Measurements from ENCODE around the gene RPS2. TPM values are rescaled to one million over a fixed set of nuclear protein-coding genes. Genes with fewer than 3 reads are reported as not detected.
A peak's percentile ranks its signal among the peaks of the same experiment; 100 is the strongest.

Gene RPS2
- total RNA-seq, 1 donor from 2014 or later: 5,082 TPM

DNA sequence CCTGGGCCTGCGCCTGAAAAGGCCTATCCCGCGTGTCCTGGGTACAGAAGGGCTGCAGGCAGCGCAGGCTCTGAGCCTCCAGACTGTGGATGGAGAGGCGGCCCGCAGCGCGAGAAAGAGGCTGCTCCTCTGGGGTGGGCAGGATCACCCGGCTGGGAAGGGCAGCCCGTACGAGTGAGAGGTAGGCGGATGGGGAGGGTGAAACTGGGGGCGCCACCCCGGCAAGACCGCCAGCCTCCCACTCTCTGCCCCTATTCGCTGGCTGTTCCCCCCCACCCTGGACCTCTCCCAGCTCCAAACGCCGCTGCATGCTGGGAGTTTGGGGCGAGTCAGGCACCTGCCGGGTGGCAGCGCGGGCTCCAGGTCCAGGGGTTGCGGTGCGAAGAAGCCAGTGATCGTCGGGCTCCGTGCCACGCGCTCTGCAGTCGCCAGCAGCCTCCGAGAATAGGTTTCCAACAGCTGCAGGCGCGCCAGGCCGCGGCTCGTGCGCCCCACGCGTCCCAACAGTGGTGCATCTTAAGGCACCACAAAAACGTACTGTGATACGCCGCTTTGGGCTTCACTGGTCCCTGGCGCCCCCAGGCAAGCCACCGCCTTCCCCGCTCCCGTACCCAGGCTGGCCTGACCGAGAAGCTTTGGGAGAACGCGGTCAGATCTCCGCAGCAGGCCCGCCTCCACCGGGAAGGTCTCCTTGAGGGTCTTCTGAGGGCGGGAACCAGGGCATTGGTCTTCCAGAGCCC, 15.6 kb upstream of the RPS2 start:
- FAIRE-seq (no peak), DNase-seq (ENCODE audit: low read depth) (no peak)
- peaks cover 5% of the 10 kb centered on the region for H3K27me3 ChIP-seq (ENCODE audit: control insufficient read depth, insufficient read depth, low read length)
- H3K4me3 ChIP-seq (ENCODE audit: low read depth, low read length): peak overlapping the region; percentile 50
- peaks cover 14% of the 10 kb centered on the region for H3K36me3 ChIP-seq (ENCODE audit: control insufficient read depth, insufficient read depth, low read length)
- TF ChIP-seq, protein P1, sequence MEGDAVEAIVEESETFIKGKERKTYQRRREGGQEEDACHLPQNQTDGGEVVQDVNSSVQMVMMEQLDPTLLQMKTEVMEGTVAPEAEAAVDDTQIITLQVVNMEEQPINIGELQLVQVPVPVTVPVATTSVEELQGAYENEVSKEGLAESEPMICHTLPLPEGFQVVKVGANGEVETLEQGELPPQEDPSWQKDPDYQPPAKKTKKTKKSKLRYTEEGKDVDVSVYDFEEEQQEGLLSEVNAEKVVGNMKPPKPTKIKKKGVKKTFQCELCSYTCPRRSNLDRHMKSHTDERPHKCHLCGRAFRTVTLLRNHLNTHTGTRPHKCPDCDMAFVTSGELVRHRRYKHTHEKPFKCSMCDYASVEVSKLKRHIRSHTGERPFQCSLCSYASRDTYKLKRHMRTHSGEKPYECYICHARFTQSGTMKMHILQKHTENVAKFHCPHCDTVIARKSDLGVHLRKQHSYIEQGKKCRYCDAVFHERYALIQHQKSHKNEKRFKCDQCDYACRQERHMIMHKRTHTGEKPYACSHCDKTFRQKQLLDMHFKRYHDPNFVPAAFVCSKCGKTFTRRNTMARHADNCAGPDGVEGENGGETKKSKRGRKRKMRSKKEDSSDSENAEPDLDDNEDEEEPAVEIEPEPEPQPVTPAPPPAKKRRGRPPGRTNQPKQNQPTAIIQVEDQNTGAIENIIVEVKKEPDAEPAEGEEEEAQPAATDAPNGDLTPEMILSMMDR (IDR thresholded peaks at IDR 0.05; ENCODE audit: insufficient read depth, low read length, severe bottlenecking): no peak

DNA sequence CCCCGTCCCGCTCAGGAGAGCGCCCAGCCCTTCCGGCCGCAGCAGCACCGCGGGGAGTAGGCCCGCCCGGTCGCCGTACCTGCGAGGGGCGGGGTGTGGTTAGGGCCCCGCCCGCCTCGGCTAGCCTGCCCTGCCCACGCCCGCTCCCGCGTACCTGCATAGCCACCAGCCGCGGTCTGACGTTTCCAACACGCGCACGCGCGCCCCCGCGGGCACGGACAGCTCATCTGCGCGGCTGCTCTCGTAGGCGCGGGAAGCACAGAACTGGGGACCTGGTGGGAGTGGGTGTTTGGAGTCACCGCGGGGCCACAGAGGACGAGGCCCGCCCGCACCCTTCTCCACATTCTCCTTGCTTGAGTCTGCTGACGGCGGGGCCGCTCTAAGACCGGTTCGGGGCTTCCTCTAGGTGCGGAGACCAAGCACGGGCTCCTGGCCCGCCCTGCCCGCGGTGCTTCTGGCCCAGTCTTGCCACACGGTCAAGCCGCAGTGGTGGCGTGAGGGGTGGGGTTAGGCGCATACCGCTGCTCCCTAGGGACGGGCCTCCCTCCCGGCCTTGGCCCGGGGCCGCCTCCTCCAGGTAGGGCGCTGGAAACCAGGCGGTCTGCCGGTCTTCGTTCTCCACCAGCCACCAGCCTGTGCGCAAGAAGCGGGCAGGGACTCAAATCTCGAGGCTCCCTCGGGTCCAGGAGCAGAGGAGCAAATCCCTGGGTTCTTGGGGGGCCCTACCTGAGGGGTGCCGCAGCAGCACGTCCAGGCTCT, 14.8 kb upstream of the RPS2 start:
- no peak for FAIRE-seq
- H3K27me3 ChIP-seq (ENCODE audit: control insufficient read depth, insufficient read depth, low read length): peaks cover 5% of the 10 kb centered on the region
- peak; percentile 85 for DNase-seq (ENCODE audit: low read depth)
- TF ChIP-seq, protein P1 (IDR thresholded peaks at IDR 0.05; ENCODE audit: insufficient read depth, low read length, severe bottlenecking): no peak
- peaks cover 20% of the 10 kb centered on the region for H3K36me3 ChIP-seq (ENCODE audit: control insufficient read depth, insufficient read depth, low read length)
- peak overlapping the region; percentile 50 for H3K4me3 ChIP-seq (ENCODE audit: low read depth, low read length)

DNA sequence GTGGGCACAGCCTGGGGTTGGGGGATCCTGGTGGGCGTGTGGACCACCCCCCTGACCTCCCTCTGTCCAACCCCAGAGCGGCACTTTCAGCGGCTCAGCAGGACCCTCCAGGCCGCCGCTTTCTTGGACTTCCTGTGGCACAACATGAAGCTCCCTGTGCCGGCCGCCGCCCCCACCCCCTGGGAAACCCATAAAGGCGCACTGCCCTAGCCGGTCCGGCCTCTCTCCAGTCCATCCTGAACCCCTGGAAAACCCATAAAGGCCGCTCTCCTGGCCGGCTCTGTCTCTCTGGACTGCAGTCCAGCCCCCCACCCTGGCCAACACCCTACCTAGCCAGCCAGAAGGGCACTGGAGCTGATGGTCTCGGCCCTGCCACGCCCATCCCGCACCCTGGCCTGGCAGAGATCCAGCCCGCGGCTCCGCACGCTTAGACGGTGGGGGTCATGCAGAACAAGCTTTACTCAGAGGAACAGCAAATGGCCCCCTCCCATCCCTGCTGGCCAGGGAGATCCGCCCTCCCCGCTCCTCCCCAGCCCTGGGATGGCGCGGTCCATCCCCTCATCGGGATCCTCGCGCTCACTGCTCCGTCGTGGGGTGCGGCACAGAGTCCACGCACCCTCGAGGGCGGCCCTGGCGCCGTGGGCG, 14.0 kb upstream of the RPS2 start:
- H3K27me3 ChIP-seq (ENCODE audit: control insufficient read depth, insufficient read depth, low read length): peaks cover 5% of the 10 kb centered on the region
- DNase-seq (ENCODE audit: low read depth) (no peak), FAIRE-seq (no peak)
- H3K4me3 ChIP-seq (ENCODE audit: low read depth, low read length): peak overlapping the region; percentile 50
- H3K36me3 ChIP-seq (ENCODE audit: control insufficient read depth, insufficient read depth, low read length): peaks cover 24% of the 10 kb centered on the region
- TF ChIP-seq, protein P1 (IDR thresholded peaks at IDR 0.05; ENCODE audit: insufficient read depth, low read length, severe bottlenecking): no peak

DNA sequence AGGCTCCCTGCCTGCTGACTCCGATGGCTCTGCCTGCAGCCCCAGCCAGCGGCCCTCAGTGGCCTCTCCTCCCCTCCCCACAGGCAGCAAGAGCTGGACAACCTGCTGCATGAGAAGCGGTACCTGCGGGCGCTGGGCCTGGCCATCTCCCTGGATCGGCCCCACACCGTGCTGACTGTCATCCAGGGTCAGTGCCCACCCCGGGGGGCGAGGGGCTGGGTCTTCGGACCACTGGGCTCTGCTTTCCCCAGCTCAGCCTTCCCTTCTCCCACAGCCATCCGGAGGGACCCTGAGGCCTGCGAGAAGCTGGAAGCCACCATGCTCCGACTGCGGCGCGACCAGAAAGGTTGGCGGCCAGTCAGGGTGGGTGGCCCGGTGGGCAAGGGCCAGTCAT, 13.2 kb upstream of the RPS2 start:
- TF ChIP-seq, protein P1 (IDR thresholded peaks at IDR 0.05; ENCODE audit: insufficient read depth, low read length, severe bottlenecking): no peak
- no peak overlapping the region for H3K4me3 ChIP-seq (ENCODE audit: low read depth, low read length)
- no peak for FAIRE-seq
- DNase-seq (ENCODE audit: low read depth): no peak
- H3K27me3 ChIP-seq (ENCODE audit: control insufficient read depth, insufficient read depth, low read length): peaks cover 5% of the 10 kb centered on the region
- H3K36me3 ChIP-seq (ENCODE audit: control insufficient read depth, insufficient read depth, low read length): peaks cover 24% of the 10 kb centered on the region

- TF ChIP-seq, protein P1 (IDR thresholded peaks at IDR 0.05; ENCODE audit: insufficient read depth, low read length, severe bottlenecking): no peak
- H3K27me3 ChIP-seq (ENCODE audit: control insufficient read depth, insufficient read depth, low read length): peaks cover 5% of the 10 kb centered on the region
- FAIRE-seq (no peak), DNase-seq (ENCODE audit: low read depth) (no peak)
- H3K36me3 ChIP-seq (ENCODE audit: control insufficient read depth, insufficient read depth, low read length): peaks cover 24% of the 10 kb centered on the region
- no peak overlapping the region for H3K4me3 ChIP-seq (ENCODE audit: low read depth, low read length)
These were observed 12.6 kb upstream of the RPS2 start for GRCh38 chr16:1976951-1977874.
